ENCODE results near the gene LTO1.
"Not testable (repeated sequence)": the region's sequence is repeated elsewhere in the genome, so short reads cannot be mapped to it uniquely, and the experiment has no call there.

Gene LTO1

DNA sequence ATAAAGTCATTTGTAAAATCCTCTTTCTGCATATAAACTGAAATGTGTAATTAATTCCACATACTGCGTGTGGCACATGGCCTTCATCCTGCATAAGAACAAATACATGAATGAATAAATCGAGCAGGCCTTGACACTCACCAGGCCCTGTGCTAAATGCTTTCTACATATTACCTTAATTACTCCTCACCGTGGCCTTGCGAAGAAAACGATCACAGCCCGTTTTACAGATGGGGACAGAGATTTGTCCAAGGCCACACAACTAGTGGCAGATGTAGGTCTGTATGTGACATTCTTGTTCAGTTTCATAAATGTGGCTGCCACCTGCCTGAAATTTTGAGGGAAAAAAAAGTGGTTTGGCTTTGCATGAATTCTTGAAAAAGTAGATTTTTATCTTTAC, 40.0 kb downstream of the LTO1 start:
- Histone ChIP-seq H3K27me3 (ENCODE audit: low read depth, low read length) (peaks cover 7% of the 10 kb centered on the region), H3K4me3 (ENCODE audit: low read depth in 1 of 2, low read length in 2 of 2) (no peak overlapping the region), H3K27ac (ENCODE audit: low read length) (no peak overlapping the region), H3K36me3 (ENCODE audit: control insufficient read depth in 1 of 2, insufficient read depth in 2 of 2, low read length in 2 of 2) (no peaks in the 10 kb centered on the region), H3K4me1 (ENCODE audit: control insufficient read depth in 1 of 2, insufficient read depth in 2 of 2, low read length in 2 of 2) (peaks cover 4 to 40% of the 10 kb centered on the region in 2 donors), H3K9me3 (ENCODE audit: control insufficient read depth in 1 of 2, low read length in 2 of 2) (no peaks in the 10 kb centered on the region)

DNA sequence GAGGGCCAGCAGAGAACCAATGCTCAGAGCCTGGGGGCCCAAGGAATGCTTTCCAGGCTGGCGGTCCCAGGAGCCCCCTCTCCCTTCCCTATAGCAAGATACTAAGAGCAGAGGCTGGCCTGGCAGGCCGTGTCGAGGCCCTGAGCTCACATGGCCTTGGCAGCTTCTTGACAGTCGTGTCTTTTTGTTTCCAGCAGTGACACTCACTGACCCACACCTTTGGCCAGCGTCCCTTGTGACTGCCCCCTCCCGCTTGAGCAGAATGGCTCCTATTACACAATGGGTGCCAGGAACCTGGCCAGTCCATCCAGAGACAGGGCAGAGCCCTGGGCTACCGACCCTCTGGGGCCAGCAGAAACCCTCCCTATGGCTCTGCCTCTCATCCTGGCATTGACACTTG, 40.6 kb downstream of the LTO1 start:
- Histone ChIP-seq H3K4me3 (ENCODE audit: low read depth in 1 of 2, low read length in 2 of 2) (no peak overlapping the region), H3K9me3 (ENCODE audit: control insufficient read depth in 1 of 2, low read length in 2 of 2) (no peaks in the 10 kb centered on the region), H3K36me3 (ENCODE audit: control insufficient read depth in 1 of 2, insufficient read depth in 2 of 2, low read length in 2 of 2) (no peaks in the 10 kb centered on the region), H3K27ac (ENCODE audit: low read length) (no peak overlapping the region), H3K4me1 (ENCODE audit: control insufficient read depth in 1 of 2, insufficient read depth in 2 of 2, low read length in 2 of 2) (peaks cover 1 to 35% of the 10 kb centered on the region in 2 donors), H3K27me3 (ENCODE audit: low read depth, low read length) (peaks cover 7% of the 10 kb centered on the region)

DNA sequence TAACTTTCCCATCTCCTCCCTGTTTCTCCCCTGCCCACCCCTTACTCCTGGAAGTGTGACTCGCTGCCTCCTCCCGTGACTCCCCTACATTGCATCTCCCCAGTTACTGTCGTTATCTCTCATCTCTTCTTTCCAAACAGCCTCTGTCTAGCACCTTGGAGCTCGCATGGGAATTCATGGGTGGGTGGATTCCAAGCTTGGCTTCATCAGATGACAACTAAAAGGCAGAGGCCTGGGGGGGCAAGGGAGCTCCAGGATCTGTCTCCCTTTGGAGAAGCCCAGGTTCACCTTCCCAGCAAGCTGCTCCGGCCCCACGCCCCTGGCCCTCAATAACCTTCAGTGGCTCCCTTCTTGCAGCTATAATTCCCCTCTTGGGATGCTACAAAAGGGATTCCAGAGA, 41.1 kb downstream of the LTO1 start:
- no peak overlapping the region for H3K4me3 ChIP-seq (ENCODE audit: low read depth in 1 of 2, low read length in 2 of 2)
- H3K4me1 ChIP-seq (ENCODE audit: control insufficient read depth in 1 of 2, insufficient read depth in 2 of 2, low read length in 2 of 2), result peaks cover 0 to 31% of the 10 kb centered on the region in 2 donors
- H3K9me3 ChIP-seq (ENCODE audit: control insufficient read depth in 1 of 2, low read length in 2 of 2), result no peaks in the 10 kb centered on the region
- H3K36me3 ChIP-seq (ENCODE audit: control insufficient read depth in 1 of 2, insufficient read depth in 2 of 2, low read length in 2 of 2), result no peaks in the 10 kb centered on the region
- peaks cover 7% of the 10 kb centered on the region for H3K27me3 ChIP-seq (ENCODE audit: low read depth, low read length)
- H3K27ac ChIP-seq (ENCODE audit: low read length), result no peak overlapping the region

DNA sequence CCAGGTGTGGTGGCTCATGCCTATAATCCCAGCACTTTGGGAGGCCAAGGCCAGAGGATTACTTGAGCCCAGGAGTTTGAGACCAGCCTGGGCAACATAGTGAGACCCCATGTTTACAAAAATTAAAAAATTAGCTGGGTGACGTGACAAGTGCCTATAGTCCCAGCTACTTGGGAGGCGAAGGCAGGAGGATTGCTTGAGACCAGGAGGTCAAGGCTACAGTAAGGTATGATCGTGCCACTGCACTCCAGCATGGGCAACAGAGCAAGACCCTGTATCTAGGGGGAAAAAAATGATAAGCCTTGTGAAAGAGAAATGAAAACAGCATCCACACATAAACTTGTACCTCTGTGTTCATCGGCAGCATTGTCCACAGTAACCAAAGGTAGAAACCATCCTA, 42.3 kb downstream of the LTO1 start:
- H3K27ac ChIP-seq (ENCODE audit: low read length), result no peak overlapping the region
- no peaks in the 10 kb centered on the region for H3K9me3 ChIP-seq (ENCODE audit: control insufficient read depth in 1 of 2, low read length in 2 of 2)
- peaks cover 0 to 20% of the 10 kb centered on the region in 2 donors for H3K4me1 ChIP-seq (ENCODE audit: control insufficient read depth in 1 of 2, insufficient read depth in 2 of 2, low read length in 2 of 2)
- no peaks in the 10 kb centered on the region for H3K36me3 ChIP-seq (ENCODE audit: control insufficient read depth in 1 of 2, insufficient read depth in 2 of 2, low read length in 2 of 2)
- H3K4me3 ChIP-seq (ENCODE audit: low read depth in 1 of 2, low read length in 2 of 2), result no peak overlapping the region
- peaks cover 7% of the 10 kb centered on the region for H3K27me3 ChIP-seq (ENCODE audit: low read depth, low read length)

DNA sequence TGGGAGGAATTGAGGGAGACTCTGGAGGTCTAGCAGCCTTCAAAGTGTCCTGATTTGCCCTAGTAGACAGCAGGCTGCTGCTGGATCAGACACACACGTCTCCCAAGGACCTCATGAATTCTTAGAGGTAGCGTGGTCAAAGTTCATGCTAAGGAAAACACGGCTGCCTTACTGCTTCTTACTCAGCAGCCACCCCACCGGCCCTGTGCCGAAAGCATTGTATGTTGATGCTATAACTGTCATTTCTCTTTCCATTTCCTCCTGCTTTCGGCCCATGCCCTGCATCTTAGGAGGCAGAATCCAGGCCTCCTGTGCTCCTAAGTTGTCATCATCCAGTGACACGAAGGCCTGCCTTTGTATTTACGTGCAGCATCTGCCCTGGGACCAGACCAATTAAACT, 44.7 kb downstream of the LTO1 start:
- peaks cover 7% of the 10 kb centered on the region for H3K27me3 ChIP-seq (ENCODE audit: low read depth, low read length)
- H3K36me3 ChIP-seq (ENCODE audit: control insufficient read depth in 1 of 2, insufficient read depth in 2 of 2, low read length in 2 of 2), result no peaks in the 10 kb centered on the region
- no peaks in the 10 kb centered on the region for H3K9me3 ChIP-seq (ENCODE audit: control insufficient read depth in 1 of 2, low read length in 2 of 2)
- H3K4me3 ChIP-seq (ENCODE audit: low read depth in 1 of 2, low read length in 2 of 2), result no peak overlapping the region
- H3K4me1 ChIP-seq (ENCODE audit: control insufficient read depth in 1 of 2, insufficient read depth in 2 of 2, low read length in 2 of 2), result no peaks in the 10 kb centered on the region
- H3K27ac ChIP-seq (ENCODE audit: low read length), result no peak overlapping the region

DNA sequence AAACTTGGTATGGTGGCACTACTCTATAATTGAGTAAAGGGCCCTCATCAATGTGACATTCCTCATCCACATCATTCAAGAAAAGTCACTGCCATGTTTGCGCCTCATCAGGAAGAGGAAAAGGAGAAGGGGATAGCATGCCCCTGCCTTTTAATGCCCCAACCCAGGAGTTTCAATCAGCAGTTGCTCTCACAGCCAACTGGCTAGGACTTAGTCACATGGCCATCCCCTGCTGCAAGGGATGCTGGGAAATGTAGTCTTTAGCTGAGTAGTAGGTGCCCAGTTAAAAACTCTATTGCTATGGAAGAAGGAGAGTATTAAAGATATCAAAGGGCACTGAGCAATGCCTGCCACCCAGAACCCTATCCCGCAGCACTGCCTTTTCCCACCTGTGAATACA, 45.1 kb downstream of the LTO1 start:
- Histone ChIP-seq H3K36me3 (ENCODE audit: control insufficient read depth in 1 of 2, insufficient read depth in 2 of 2, low read length in 2 of 2) (no peaks in the 10 kb centered on the region), H3K4me3 (ENCODE audit: low read depth in 1 of 2, low read length in 2 of 2) (no peak overlapping the region), H3K4me1 (ENCODE audit: control insufficient read depth in 1 of 2, insufficient read depth in 2 of 2, low read length in 2 of 2) (no peaks in the 10 kb centered on the region), H3K27me3 (ENCODE audit: low read depth, low read length) (peaks cover 7% of the 10 kb centered on the region), H3K9me3 (ENCODE audit: control insufficient read depth in 1 of 2, low read length in 2 of 2) (no peaks in the 10 kb centered on the region), H3K27ac (ENCODE audit: low read length) (no peak overlapping the region)

DNA sequence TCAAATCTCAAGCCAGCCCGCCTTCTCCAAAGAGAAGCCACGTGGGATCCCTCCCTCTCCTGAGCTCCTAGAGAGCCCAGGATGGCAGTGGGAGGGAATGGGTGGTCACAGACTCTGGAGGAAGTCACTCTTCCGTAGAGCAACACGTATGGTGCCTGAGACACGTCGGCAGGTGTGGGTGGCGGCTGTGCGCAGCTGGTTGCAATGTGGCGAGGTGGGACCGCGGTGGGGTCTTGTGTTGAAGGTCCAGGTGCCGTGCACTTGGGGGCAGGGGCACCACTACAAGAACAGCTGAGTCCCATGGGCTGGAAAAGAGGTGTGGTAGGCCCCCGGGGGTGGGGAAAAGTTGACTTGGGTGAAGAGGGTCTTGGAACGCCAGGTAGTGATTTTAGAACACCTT, 47.6 kb downstream of the LTO1 start:
- Histone ChIP-seq H3K27ac (ENCODE audit: low read length) (no peak overlapping the region), H3K4me3 (ENCODE audit: low read depth in 1 of 2, low read length in 2 of 2) (no peak overlapping the region), H3K36me3 (ENCODE audit: control insufficient read depth in 1 of 2, insufficient read depth in 2 of 2, low read length in 2 of 2) (no peaks in the 10 kb centered on the region), H3K9me3 (ENCODE audit: control insufficient read depth in 1 of 2, low read length in 2 of 2) (no peaks in the 10 kb centered on the region), H3K27me3 (ENCODE audit: low read depth, low read length) (no peaks in the 10 kb centered on the region), H3K4me1 (ENCODE audit: control insufficient read depth in 1 of 2, insufficient read depth in 2 of 2, low read length in 2 of 2) (no peaks in the 10 kb centered on the region)

DNA sequence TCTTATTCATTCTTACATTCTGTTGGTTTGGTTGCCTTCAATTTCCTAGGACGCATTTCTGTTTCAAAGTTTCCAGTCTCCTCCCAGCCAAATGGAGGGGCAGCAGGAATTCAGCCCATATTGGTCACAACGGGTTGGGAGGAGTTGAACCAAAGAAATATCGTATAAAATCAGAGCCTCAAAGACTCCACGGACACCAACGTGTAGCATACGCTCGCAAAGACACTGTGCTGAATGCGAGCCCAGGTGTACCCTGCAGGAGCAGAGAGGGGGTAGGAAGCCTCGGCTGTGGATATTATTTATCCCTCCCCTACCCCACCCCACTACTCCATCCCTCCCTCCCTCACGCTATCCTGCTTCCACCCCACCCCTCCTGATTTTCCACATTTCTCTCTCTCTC, 49.7 kb downstream of the LTO1 start:
- H3K4me1 ChIP-seq (ENCODE audit: control insufficient read depth in 1 of 2, insufficient read depth in 2 of 2, low read length in 2 of 2), result no peaks in the 10 kb centered on the region
- H3K36me3 ChIP-seq (ENCODE audit: control insufficient read depth in 1 of 2, insufficient read depth in 2 of 2, low read length in 2 of 2), result no peaks in the 10 kb centered on the region
- H3K9me3 ChIP-seq (ENCODE audit: control insufficient read depth in 1 of 2, low read length in 2 of 2), result no peaks in the 10 kb centered on the region
- H3K27ac ChIP-seq (ENCODE audit: low read length), result no peak overlapping the region
- H3K27me3 ChIP-seq (ENCODE audit: low read depth, low read length), result no peaks in the 10 kb centered on the region
- H3K4me3 ChIP-seq (ENCODE audit: low read depth in 1 of 2, low read length in 2 of 2), result no peak overlapping the region

DNA sequence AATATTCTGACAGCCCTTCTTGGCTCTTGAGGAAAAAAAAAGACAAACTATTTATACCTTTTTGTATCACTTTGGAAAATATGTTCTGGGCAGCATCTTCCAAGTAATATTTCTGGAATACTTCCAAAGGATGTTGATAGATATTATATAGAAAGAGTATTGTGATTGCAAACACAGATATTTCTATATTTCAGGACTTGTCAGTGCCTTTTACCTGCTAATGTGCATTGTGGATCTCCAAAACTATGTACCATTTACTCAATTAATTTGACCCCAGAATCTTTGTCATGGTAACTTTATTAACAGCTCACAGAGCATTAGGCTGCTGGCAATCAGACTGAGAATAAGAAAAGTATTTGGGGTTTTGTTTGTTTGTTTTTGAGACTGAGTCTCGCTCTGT, 50.9 kb downstream of the LTO1 start:
- H3K9me3 ChIP-seq (ENCODE audit: control insufficient read depth in 1 of 2, low read length in 2 of 2), result no peaks in the 10 kb centered on the region
- no peaks in the 10 kb centered on the region for H3K4me1 ChIP-seq (ENCODE audit: control insufficient read depth in 1 of 2, insufficient read depth in 2 of 2, low read length in 2 of 2)
- H3K27me3 ChIP-seq (ENCODE audit: low read depth, low read length), result no peaks in the 10 kb centered on the region
- no peak overlapping the region for H3K4me3 ChIP-seq (ENCODE audit: low read depth in 1 of 2, low read length in 2 of 2)
- H3K36me3 ChIP-seq (ENCODE audit: control insufficient read depth in 1 of 2, insufficient read depth in 2 of 2, low read length in 2 of 2), result no peaks in the 10 kb centered on the region
- H3K27ac ChIP-seq (ENCODE audit: low read length), result no peak overlapping the region

DNA sequence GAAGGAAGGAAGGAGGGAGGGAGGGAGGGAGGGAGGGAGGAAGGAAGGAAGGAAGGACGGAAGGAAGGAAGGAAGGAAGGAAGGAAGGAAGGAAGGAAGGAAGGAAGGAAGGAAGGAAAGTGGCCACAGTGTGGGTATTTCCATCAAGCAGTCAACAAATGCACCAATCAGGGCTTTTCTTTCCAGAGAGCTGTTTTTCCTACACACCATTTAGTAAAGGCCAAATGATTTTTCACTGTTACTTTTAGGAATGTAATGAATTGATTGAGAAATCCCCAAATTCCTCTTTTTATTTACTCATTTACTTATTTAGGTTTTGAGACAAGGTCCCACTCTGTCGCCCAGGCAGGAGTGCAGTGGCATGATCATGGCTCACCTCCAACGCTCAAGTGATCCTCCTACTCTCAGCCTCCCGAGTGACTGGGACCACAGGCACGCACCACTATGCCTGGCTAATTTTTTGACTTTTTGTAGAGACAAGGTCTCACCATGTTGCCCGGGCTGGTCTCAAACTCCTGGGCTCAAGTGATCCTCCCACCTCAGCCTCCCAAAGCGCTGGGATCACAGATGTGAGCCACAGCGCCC, 53.0 kb downstream of the LTO1 start:
- H3K36me3 ChIP-seq (ENCODE audit: control insufficient read depth in 1 of 2, insufficient read depth in 2 of 2, low read length in 2 of 2); H3K27ac ChIP-seq (ENCODE audit: low read length); H3K4me1 ChIP-seq (ENCODE audit: control insufficient read depth in 1 of 2, insufficient read depth in 2 of 2, low read length in 2 of 2); H3K9me3 ChIP-seq (ENCODE audit: control insufficient read depth in 1 of 2, low read length in 2 of 2); H3K4me3 ChIP-seq (ENCODE audit: low read depth in 1 of 2, low read length in 2 of 2); H3K27me3 ChIP-seq (ENCODE audit: low read depth, low read length): not testable (repeated sequence)

DNA sequence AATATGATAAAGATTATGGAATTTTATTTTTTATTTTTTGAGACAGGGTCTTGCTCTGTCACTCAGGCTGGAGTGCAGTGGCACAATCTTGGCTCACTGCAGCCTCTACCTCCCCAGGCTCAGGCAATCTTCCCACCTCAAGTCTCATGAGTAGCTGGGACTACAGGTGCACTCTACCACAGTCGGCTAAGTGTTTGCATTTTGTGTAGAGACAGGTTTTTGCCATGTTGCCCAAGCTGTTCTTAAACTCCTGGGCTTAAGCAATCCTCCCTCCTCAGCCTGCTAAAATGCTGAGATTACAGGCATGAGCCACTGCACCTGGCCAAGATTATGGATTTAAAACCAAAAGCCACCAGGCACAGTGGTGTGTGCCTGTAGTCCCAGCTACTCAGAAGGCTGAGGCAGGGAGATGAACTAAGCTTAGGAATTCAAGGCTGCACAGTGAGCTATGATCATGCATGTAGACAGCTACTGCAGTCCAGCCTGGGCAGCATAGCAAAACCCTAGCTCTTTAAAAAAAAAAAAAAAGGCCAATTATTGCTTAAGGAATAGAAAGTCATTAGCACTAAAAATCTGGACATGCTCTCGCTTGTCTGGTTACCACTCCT, 54.4 kb downstream of the LTO1 start:
- H3K27ac ChIP-seq (ENCODE audit: low read length), result no peak overlapping the region
- no peak overlapping the region for H3K4me3 ChIP-seq (ENCODE audit: low read depth in 1 of 2, low read length in 2 of 2)
- no peaks in the 10 kb centered on the region for H3K9me3 ChIP-seq (ENCODE audit: control insufficient read depth in 1 of 2, low read length in 2 of 2)
- no peaks in the 10 kb centered on the region for H3K27me3 ChIP-seq (ENCODE audit: low read depth, low read length)
- no peaks in the 10 kb centered on the region for H3K4me1 ChIP-seq (ENCODE audit: control insufficient read depth in 1 of 2, insufficient read depth in 2 of 2, low read length in 2 of 2)
- H3K36me3 ChIP-seq (ENCODE audit: control insufficient read depth in 1 of 2, insufficient read depth in 2 of 2, low read length in 2 of 2), result no peaks in the 10 kb centered on the region

DNA sequence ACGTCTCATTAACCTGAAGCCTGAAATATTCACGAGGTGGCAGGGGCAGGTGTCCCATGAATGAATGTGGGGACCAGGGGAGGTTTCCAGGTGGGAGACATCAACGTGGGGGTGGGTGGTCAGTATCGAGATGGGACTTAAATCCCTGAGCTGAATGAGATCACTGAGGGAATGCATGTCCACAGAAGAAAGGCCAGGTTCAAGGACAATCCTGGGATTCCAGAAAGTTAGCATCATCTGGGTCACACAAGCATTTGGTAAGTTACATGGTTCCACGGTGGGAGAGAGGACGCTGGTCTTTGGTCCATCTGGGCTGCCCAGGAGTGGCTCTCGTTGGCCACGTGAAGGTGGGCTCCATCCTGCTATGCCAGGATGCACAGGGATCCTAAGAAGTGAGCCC, 56.9 kb downstream of the LTO1 start:
- no peaks in the 10 kb centered on the region for H3K9me3 ChIP-seq (ENCODE audit: control insufficient read depth in 1 of 2, low read length in 2 of 2)
- H3K4me3 ChIP-seq (ENCODE audit: low read depth in 1 of 2, low read length in 2 of 2), result no peak overlapping the region
- no peaks in the 10 kb centered on the region for H3K4me1 ChIP-seq (ENCODE audit: control insufficient read depth in 1 of 2, insufficient read depth in 2 of 2, low read length in 2 of 2)
- H3K27ac ChIP-seq (ENCODE audit: low read length), result no peak overlapping the region
- H3K36me3 ChIP-seq (ENCODE audit: control insufficient read depth in 1 of 2, insufficient read depth in 2 of 2, low read length in 2 of 2), result no peaks in the 10 kb centered on the region
- H3K27me3 ChIP-seq (ENCODE audit: low read depth, low read length), result no peaks in the 10 kb centered on the region

Data from muscle layer of duodenum (tissue), 2 donors.